Neural cell (in vitro differentiated cells): Measurements from ENCODE around the gene TRIAP1. TPM values are rescaled to one million over a fixed set of nuclear protein-coding genes. Genes with fewer than 3 reads are reported as not detected.

Source experiments
- H2AFZ ChIP-seq: fragments of 200-600, 300-800 bp; sonication (generic), shearing (Covaris generic); 2 replicates; pipeline ENCODE4 v1.6.0; 2014; ENCODE audit warnings: low read depth, mild to moderate bottlenecking, antibody characterized with exemption, low read length, moderate library complexity
- H3F3A ChIP-seq: fragments of 200-600 bp; shearing (Covaris generic); 2 replicates; pipeline ENCODE4 v1.6.1; 2016; ENCODE audit warnings: mild to moderate bottlenecking, moderate library complexity, mixed read lengths, antibody characterized with exemption, low read length; ENCODE audit not compliant: insufficient read depth, poor library complexity, severe bottlenecking
- H3K27ac ChIP-seq: fragments of 200-600, 300-800 bp; sonication (generic), shearing (Covaris generic); 2 replicates; pipeline ENCODE4 v1.5.1; 2014; ENCODE audit warnings: mild to moderate bottlenecking, low read length, moderate library complexity
- H3K27me3 ChIP-seq: fragments of 300-800, 200-600 bp; sonication (generic), shearing (Covaris generic); 2 replicates; pipeline ENCODE4 v1.6.0; 2014; ENCODE audit warnings: mild to moderate bottlenecking, low read depth, low read length, moderate library complexity; ENCODE audit not compliant: insufficient read depth
- H3K36me3 ChIP-seq: fragments of 300-800, 200-600 bp; sonication (generic), shearing (Covaris generic); 2 replicates; pipeline ENCODE4 v1.5.1; 2014; ENCODE audit warnings: mild to moderate bottlenecking, antibody characterized with exemption, low read length, moderate library complexity; ENCODE audit not compliant: insufficient read depth
- H3K4me2 ChIP-seq: fragments of 300-800, 200-600 bp; sonication (generic), shearing (Covaris generic); 2 replicates; pipeline ENCODE4 v1.6.0; 2014; ENCODE audit warnings: mild to moderate bottlenecking, low read length
- H3K4me3 ChIP-seq: fragments of 300-800, 200-600 bp; sonication (generic), shearing (Covaris generic); 2 replicates; pipeline ENCODE4 v1.5.1; 2014; ENCODE audit warnings: mild to moderate bottlenecking, low read length, moderate library complexity
- H3K79me2 ChIP-seq: fragments of 200-600 bp; shearing (Covaris generic); replicated peaks from 2 replicates; pipeline ENCODE4 v1.6.0; 2014; ENCODE audit warnings: mild to moderate bottlenecking, low read length, moderate library complexity; ENCODE audit not compliant: insufficient read depth
- H3K9ac ChIP-seq: fragments of 300-800, 200-600 bp; sonication (generic), shearing (Covaris generic); 2 replicates; pipeline ENCODE4 v1.6.1; 2016; ENCODE audit warnings: mild to moderate bottlenecking, low read length, mixed read lengths
- H3K9me2 ChIP-seq: fragments of 200-600 bp; shearing (Covaris generic); 2 replicates; pipeline ENCODE4 v1.6.1; 2016; ENCODE audit warnings: mild to moderate bottlenecking, low read length, mixed read lengths; ENCODE audit not compliant: insufficient read depth
- H3K9me3 ChIP-seq: fragments of 200-600, 300-800 bp; sonication (generic), shearing (Covaris generic); 2 replicates; pipeline ENCODE4 v1.6.1; 2016; ENCODE audit warnings: mild to moderate bottlenecking, mixed run types, low read length, moderate library complexity, mixed read lengths
- H4K20me1 ChIP-seq: fragments of 200-600 bp; shearing (Covaris generic); 2 replicates; pipeline ENCODE4 v1.6.1; 2016; ENCODE audit warnings: mild to moderate bottlenecking, mixed run types; ENCODE audit not compliant: insufficient read depth
- CTCF ChIP-seq: fragments of 450-650 bp; IDR thresholded peaks from 2 replicates; pipeline ENCODE4 v1.5.1; 2014; ENCODE audit warnings: antibody characterized with exemption, mild to moderate bottlenecking, moderate library complexity; ENCODE audit not compliant: poor library complexity, severe bottlenecking
- EP300 ChIP-seq: fragments of 450-650 bp; conservative IDR thresholded peaks from 2 replicates; pipeline ENCODE4 v1.6.1; 2014; ENCODE audit warnings: antibody characterized with exemption, mild to moderate bottlenecking, moderate library complexity; ENCODE audit not compliant: poor library complexity, severe bottlenecking
- EZH2 ChIP-seq: fragments of 200-600, 300-800 bp; shearing (Covaris generic), sonication (generic); IDR thresholded peaks from 2 replicates; pipeline ENCODE4 v1.6.1; 2014; ENCODE audit warnings: antibody characterized with exemption, low read length, borderline replicate concordance, mild to moderate bottlenecking; ENCODE audit not compliant: insufficient read depth, poor library complexity, severe bottlenecking
- MXI1 ChIP-seq: fragments of 450-650 bp; conservative IDR thresholded peaks from 2 replicates; pipeline ENCODE4 v1.6.1; 2014; ENCODE audit warnings: antibody characterized with exemption, mild to moderate bottlenecking; ENCODE audit not compliant: poor library complexity, severe bottlenecking
- POLR2AphosphoS5 ChIP-seq: IDR thresholded peaks from 2 replicates; pipeline ENCODE4 v1.6.1; 2012
- RAD21 ChIP-seq: fragments of 450-650 bp; conservative IDR thresholded peaks from 2 replicates; pipeline ENCODE4 v1.6.1; 2014; ENCODE audit warnings: antibody characterized with exemption, mild to moderate bottlenecking, moderate library complexity
- REST ChIP-seq: IDR thresholded peaks from 2 replicates; pipeline ENCODE4 v1.6.1; 2012; ENCODE audit warnings: borderline replicate concordance
- TAF1 ChIP-seq: IDR thresholded peaks from 2 replicates; pipeline ENCODE4 v1.6.1; 2012; ENCODE audit warnings: low read depth
- polyA plus RNA-seq: library from polyadenylated mRNA; depleted of rRNA; stranded (reverse); fragments of >200 nt; gene quantifications from 2 replicates; pipeline ENCODE4 v1.2.3, GENCODE V29; 2014

TRIAP1 gene
- polyA plus RNA-seq, 1 donor from 2014 or later = 40.7 TPM

DNA sequence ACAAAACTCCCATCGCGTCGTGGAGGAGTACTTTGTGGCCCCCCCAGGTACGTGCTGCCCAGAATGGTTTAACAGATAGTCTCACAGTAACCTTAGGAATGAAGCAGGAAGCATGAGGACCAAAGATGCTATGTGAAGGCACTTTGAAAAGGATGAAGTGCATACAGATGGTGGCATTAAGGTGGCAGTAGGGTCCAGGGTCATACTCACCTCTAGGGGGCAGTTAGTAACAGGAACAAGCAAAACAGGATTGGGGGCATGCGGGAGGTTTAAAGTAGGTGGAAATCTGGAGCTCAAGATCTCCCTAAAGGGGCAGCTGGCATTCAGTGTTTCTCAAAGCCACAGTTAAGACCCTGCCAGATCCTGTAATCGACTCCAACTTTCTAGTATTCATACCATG lies 10.9 kb upstream of the TRIAP1 start:
- Histone ChIP-seq H3K9me3 (no peaks in the 10 kb centered on the region), H2AFZ (no peak overlapping the region), H3K79me2 (no peaks in the 10 kb centered on the region), H3K27ac (no peak overlapping the region), H3K9me2 (no peaks in the 10 kb centered on the region), H4K20me1 (no peaks in the 10 kb centered on the region), H3F3A (no peaks in the 10 kb centered on the region), H3K9ac (no peak overlapping the region), H3K27me3 (no peaks in the 10 kb centered on the region), H3K4me3 (no peak overlapping the region), H3K36me3 (no peaks in the 10 kb centered on the region), H3K4me2 (no peak overlapping the region)
- TF ChIP-seq EP300 (no peak), CTCF (peak; percentile 32), TAF1 (no peak), RAD21 (no peak), POLR2AphosphoS5 (no peak)

DNA sequence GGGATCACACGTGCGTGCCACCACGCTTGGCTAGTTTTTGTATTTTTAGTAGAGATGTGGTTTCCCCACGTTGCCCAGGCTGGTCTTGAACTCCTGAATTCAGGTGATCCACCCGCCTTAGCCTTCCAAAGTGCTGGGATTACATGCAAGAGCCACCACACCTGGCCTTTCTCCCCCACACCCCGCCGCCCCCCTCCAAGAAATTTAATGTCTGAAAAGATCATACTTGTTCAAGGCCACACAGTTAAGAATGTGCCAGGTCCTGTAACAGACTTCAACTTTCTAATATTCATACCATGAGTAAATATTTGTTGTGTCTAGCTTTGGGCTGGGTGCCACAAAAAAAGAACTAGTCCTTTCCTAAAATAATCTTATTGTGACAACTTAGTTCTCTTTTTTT lies 9.1 kb upstream of the TRIAP1 start:
- Histone ChIP-seq H3K9me2 (no peaks in the 10 kb centered on the region), H3K27ac (no peak overlapping the region), H3K4me2 (no peak overlapping the region), H3K36me3 (no peaks in the 10 kb centered on the region), H3K4me3 (no peak overlapping the region), H4K20me1 (no peaks in the 10 kb centered on the region), H3F3A (no peaks in the 10 kb centered on the region), H3K27me3 (no peaks in the 10 kb centered on the region), H3K79me2 (peaks cover 4% of the 10 kb centered on the region), H2AFZ (no peak overlapping the region), H3K9me3 (no peaks in the 10 kb centered on the region), H3K9ac (no peak overlapping the region)
- TF ChIP-seq EZH2 (no peak), EP300 (no peak), POLR2AphosphoS5 (no peak), MXI1 (no peak), RAD21 (no peak), REST (no peak), CTCF (no peak)
